ENCODE data around the gene DMXL2.

DNA sequence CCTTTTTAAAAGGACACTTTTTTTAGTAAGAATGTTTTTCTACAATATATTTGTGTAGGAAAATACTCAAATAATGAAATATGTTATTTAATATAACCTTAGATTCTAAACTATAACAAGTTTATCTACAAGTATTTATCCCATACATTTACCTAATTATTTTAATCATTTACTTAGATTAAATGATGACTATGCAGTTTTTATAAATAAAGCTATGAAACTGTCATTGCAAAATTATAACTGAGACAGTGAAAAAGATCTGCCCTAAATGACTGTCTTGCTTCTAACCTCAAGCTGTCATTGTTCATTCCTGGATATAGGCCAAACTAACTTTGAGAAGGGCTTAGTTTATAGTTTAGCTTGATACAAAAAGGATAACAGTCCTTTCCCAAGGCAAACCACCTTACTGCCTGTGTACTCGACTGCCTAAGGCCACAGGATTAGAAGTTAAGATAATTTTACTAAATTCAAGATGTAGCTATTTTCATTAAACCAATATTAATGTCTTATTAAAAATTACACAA, 197.0 kb downstream of the DMXL2 start:
- TF ChIP-seq POLR2A (IDR thresholded peaks at IDR 0.05), result no peak
- TF ChIP-seq, protein P1, sequence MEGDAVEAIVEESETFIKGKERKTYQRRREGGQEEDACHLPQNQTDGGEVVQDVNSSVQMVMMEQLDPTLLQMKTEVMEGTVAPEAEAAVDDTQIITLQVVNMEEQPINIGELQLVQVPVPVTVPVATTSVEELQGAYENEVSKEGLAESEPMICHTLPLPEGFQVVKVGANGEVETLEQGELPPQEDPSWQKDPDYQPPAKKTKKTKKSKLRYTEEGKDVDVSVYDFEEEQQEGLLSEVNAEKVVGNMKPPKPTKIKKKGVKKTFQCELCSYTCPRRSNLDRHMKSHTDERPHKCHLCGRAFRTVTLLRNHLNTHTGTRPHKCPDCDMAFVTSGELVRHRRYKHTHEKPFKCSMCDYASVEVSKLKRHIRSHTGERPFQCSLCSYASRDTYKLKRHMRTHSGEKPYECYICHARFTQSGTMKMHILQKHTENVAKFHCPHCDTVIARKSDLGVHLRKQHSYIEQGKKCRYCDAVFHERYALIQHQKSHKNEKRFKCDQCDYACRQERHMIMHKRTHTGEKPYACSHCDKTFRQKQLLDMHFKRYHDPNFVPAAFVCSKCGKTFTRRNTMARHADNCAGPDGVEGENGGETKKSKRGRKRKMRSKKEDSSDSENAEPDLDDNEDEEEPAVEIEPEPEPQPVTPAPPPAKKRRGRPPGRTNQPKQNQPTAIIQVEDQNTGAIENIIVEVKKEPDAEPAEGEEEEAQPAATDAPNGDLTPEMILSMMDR (IDR thresholded peaks at IDR 0.05), result no peak
